Putamen (tissue), 1 donor: Measurements from ENCODE around the gene ANTXR2.
"Not testable (repeated sequence)": the region's sequence is repeated elsewhere in the genome, so short reads cannot be mapped to it uniquely, and the experiment has no call there.

Experiments
- DNase-seq: peaks from one replicate; pipeline ENCODE4 v3.0.0-alpha.2; 2016; ENCODE audit warnings: low spot score

The ANTXR2 gene

DNA sequence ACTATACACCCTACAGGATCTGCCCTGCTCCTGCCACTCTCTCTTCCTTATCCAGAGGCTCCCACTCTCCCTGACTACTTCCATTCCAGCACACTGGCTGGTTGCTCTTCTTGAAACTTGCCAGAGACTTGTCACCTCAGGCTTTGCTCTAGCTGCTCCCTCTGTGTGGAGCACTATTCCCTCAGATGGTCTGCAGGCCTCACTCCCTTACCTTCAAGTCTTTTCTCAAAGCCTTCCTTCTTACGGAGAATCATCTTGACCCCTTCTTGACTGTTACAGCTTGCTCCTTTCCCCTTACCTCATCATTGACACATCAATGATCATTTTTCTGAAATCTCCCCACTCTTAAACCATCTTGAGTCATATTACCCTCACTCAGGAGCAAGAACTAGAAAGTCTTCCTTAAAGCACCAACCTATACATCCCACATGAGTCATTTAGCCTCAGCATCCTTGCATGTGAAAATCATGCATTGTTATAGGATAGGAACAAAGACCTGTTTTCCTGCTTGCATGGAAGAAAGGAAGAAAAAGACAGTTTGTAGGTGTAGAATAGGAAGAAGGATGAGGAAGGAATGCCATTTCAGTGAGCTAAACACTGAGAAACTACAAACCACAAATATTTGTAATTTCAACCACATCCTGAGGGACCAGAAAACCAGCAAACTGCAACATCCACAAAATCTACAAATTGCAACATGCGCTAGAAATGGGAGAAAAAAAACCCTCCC lies 55.7 kb downstream of the ANTXR2 start:
- no peak for DNase-seq

DNA sequence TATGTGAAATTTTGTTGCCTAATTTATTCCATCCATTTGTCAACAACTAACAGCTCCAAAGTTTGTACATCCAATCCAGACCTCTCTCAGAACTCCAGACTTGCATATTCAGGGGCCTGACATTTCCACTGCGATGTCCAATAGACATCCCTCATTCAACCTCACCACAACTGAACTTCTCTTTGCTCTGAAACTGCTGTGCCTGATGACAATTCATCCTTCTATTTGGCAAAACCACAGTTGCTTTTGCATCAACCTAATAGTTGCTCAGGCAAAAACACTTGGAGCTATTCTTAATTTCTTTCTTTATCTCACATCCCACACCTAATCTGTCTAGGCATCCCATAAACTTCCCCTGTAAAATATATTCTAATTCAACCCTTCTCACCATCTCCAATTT lies 56.5 kb downstream of the ANTXR2 start:
- no peak for DNase-seq

DNA sequence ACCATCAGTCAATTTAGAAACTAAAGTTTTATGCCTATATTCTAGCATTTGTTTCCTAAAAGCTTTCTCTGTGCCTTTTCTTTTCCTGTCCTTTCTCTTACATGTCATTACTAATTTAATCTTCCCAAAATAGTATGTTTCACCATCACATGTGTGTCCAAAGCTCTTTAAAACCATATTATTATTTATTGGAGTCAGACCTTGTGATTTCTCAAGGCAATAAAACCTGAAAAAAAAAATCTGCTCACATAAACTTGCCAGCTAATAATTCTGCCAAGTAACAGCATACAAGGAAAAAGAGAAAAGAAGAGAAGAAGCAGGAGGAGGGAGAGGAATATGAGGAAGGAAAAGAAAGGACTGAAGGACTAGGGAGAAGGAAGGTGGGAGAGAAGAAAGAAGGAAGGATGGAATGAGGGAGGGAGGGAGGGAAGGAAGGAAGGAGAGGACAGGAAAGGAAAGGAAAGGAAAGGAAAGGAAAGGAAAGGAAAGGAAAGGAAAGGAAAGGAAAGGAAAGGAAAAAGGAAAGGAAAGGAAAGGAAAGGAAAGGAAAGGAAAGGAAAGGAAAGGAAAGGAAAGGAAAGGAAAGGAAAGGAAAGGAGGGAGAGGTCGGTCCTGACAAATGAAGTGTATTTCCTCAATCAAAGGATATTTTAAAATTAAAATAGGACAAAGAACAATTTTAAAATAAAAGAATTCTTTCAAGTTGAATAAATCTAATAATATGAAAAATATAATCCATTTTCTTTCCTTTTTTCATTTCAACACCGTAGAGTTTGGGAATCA lies 57.4 kb downstream of the ANTXR2 start:
- no peak for DNase-seq

DNA sequence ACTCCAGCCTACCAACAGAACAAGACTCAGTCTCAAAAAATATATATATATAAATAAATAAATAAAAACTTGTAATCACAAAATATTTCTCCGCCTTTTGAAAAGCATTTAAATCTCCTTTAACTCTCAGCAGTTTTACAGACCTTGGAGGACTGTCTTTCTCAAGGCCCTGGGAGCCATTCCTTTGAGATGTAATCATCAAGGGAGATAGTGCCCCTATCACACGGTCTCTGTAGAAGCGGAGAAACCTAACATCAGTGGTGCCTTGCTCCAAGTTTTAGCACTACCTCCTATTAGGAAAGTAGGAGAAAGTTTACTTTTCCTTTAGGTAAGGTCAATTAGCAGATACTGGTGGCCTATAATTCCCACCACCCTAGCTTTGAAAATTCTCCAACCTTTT lies 58.5 kb downstream of the ANTXR2 start:
- DNase-seq = no peak

DNA sequence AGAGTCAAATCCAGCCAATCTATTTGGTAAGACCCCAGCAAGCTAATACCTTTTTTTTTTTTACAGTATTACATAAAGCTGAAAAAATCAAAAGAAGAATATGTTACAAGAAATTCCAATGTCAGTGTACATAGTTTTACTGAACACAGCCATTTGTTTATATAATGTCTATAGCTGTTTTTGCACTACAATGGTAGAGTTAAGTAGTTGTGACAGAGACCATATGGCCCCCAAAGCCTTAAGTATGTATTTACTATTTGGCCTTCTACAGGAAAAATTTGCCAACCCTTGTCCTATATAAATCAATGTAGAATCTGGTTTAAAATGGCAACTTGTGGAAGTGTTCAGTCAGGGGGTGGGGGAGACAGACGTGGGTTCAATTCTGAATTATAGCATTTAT lies 60.7 kb downstream of the ANTXR2 start:
- DNase-seq = no peak

DNA sequence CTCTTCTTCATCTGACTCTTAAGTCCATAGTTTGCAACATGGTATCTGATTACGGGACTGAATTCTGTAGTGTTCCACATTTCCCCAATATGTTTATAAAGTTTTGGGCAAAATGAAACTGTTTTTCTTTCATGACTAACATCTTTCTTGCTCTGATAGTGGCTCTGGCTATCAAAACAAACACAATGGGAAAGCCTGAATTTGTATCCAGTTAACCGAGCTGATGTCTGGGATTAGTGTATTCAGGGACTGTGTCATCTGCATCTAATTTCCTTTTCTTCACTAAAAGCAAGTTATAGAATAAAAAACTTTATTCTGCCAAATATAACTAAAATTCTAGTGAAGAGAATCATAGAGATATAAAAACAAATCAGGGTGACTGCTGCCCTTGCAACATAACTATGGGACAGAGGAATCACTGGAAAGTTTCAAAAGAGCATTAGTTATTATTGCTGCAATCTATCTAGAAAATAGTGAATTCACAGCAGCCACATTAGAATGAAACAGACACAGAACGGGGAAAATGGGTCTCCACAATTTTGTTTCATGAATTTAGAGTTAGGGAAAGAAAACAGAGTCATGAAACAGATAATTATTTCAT lies 61.3 kb downstream of the ANTXR2 start:
- no peak for DNase-seq

DNA sequence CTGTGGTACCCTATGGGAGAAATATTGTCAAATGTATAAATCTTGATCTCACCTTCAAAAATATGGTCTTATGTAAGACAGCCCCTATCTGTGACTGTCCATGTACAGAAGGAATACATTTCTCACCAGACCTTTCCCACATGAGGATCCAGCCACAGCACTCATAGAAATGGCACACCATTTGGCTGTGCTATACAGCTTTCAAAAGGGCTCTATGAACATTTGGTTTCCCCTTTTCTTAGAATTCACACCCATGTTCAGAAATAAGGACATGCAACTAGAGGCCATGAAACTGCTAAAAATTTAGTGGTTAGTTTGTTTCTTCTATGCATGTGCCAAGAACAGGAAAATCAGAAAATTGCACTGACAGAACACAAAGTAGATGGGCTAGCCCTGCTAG lies 62.7 kb downstream of the ANTXR2 start:
- DNase-seq = no peak

DNA sequence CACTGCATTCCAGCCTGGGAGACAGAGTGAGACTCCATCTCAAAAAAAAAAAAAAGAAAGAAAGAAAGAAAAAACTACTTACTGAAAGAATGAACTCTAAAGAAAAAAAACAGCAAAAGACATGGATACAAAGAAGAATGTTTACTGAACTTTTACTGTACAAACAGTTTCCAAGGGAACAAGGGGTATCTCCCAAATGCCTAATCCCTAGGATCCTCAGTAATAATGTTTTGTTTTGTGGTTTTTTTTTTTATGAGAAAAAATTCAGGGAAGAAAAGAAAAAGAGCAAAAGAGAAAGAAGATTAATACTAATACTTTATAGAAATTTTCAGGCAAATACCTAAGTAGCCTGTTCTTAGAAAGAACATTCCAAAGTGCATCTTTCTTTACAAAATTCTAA lies 63.2 kb downstream of the ANTXR2 start:
- DNase-seq = no peak

DNA sequence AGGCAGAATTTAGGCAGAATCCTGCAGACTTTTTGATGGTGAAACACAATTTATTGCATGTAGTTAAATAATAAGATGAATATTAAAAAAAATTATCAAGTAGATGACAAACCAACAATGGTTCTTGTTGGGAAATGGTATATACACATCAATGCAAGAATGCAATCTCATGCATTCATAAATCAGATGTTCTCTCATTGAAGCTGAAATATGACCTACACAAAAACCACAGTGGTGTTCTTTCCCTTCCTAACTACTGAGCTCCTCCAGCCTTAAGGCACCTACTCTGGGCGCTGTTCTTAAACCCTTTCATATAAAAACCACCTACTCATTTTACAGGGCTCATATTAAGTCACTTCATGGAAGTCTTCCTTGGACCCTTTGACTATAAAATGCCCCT lies 64.1 kb downstream of the ANTXR2 start:
- no peak for DNase-seq

DNA sequence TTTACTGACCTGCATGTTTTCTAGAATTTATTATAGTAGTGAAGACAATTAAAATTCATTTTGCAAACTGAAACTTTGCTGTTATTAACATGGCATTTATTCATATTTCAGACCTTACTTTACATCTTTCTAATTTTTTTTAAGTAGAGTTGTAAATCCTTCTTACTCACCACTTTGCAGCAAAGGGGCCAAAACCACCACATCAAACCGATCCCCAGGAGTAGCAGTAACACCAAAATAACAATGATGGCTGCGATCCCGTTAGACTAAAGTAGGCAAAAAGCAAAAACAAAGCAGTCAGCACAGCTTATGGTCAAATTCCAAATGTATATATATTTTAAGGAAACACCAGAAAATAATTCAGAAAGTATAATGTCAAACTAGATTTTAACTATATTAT lies 64.7 kb downstream of the ANTXR2 start:
- DNase-seq = no peak

DNA sequence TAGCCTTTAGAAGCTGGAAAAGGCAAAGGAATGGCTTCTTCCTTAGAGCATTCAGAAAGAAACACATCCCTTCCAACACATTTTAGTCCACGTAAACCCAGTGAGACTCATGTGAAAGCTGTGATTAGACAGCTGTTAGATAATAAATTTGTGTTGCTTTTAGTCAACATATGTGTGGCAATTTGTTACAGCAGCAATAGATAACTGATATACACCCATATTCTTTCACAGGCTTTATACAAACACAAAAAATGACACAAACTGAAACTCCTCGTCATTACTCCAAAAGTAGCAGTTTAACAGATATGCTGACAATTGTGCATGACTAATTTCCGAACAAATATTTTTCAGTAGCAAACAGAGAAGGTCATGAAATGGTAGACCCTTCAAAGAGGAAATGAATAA lies 65.3 kb downstream of the ANTXR2 start:
- DNase-seq = no peak

DNA sequence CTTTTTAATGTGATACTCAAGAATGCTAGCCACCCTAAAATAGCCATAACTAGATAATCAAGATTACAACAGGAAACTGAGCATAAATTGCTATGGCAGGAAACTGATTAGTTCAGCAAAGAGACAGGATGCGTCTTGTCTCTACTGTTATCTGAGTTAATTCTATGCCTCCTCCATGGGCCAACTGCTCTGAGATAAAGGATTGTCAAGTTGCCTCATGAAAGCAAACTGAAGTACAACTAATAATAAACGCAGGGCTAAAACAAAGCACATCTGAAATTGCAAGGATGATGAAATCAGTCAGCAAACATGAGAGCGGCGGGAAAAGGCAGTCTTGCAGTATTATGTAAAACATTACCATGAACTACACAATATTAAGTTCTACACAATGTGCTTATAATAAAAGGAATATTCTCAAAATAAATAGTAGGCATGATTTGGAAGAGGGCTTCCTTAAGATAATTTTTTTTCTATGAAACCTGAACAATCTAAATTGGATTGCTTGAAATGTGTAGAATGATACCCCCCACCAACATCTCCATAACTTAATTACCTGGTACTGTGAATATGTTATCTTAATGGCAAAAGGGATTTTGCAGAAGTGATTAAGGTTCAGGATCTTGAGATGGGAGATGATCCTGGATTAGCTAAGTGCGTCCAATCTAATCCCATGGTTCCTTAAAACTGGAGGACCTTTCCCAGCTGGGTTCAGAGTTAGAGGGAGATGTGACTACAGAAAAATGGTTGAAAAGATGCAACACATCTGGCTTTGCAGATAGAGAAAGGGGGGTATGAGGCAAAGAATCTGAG lies 65.9 kb downstream of the ANTXR2 start:
- DNase-seq = no peak

DNA sequence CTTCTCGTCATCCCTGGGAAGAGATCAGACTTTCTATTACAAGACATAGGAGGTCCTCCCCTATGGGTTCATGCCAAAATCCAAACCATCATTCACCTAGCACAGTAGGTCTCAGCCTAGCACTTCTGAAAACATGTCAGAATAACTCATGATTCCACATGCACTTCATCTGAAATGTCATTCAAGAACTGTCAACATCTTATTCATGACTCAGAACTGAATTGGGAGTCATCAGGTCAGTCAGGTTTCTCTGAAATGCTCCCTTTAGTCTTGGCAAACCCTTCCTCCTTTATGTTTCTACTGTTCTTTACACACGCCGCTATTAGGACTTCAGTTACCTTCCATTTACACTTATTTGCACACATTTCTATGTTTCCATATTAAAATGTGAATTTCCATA lies 67.2 kb downstream of the ANTXR2 start:
- no peak for DNase-seq

DNA sequence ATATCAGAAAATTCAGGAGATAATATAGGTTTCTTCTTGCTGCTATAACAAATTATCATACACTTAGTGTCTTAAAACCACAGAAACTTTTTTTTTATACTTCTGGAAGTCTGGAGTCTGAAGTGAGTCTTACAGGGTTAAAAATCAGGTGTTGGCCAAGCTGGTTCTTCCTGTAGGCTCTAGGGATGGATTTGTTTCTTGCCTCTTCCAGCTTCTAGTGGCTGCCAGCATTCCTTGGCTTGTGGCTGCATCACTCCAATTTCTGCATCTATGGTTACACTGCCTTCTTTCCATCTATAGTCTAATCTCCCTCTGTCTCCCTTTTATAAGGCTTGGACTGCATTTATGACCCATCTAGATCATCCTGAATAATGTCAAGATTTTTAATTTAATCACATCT lies 68.7 kb downstream of the ANTXR2 start:
- DNase-seq = no peak

DNA sequence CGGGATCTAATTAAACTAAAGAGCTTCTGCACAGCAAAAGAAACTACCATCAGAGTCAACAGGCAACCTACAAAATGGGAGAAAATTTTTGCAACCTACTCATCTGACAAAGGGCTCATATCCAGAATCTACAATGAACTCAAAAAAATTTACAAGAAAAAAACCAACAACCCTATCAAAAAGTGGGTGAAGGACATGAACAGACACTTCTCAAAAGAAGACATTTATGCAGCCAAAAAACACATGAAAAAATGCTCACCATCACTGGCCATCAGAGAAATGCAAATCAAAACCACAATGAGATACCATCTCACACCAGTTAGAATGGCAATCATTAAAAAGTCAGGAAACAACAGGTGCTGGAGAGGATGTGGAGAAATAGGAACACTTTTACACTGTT lies 70.5 kb downstream of the ANTXR2 start:
- DNase-seq = not testable (repeated sequence)

DNA sequence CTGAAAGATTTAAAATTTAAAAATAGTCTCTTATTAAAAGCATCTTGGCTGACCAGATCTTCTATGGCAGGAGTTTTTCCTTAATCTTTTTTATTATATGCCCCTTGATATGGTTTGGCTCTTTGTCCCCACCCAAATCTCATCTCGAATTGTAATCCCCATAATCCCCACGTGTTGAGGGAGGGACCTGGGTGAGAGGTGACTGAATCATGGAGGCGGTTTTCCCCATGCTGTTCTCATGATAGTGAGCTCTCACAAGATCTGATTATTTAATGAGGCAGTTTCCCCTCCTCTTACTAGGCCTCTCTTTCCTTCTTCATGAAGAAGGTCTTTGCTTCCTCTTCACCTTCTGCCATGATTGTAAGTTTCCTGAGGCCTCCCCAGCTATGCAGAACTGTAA lies 74.0 kb downstream of the ANTXR2 start:
- not testable (repeated sequence) for DNase-seq

DNA sequence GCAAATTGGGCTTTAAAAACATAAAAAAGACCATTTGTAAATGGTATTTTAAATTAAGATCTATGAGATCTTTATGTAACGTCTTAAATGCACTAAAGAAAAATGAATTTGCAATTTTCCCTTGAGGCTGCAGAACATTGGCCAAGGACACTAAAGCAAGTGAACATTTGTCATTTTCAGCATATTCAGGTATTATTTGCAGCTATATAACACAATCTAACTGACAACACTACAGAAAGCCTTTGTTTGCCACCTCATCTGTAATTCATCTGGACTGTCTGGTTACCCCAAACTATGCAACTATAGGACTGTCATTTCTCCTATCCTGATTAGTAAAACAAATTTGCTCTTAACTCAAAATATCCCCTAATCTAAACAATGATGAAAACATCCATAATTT lies 74.8 kb downstream of the ANTXR2 start:
- DNase-seq = no peak

DNA sequence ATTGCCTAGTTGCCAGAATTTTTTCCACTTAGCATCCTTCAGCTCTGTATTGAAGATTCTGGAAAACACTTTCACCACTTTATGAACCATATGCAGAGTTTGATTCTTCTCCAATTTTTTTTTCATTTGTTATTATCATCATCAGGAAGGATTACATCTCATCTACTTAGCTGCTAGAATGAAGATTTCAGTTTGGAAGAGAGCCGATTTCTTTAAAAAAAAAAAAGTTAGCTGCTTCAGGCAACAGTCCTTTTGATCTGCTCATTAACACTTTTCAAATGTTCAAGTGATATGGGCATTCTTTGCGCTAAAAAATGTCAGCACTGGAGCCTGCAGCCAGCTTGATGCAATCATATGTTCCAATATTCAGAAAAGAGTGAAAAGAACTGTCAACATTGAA lies 76.2 kb downstream of the ANTXR2 start:
- no peak for DNase-seq

DNA sequence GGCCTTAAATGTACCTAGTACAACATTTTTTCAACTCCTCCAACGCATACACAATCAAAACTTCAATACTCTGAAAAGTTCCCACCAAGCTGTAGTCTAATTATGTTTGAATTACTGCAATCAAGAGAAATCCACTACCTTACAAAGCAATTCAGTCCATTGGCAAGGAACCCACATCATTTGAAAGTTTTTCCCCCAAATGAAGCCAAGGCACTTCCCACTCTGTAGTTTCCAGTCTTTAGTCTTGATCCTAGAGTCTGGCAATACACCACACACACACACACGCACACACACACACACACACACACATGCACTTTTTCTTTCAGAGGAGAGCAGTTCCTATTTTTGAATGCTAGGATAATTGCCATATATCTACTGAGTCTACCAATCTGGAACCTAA lies 79.6 kb downstream of the ANTXR2 start:
- DNase-seq = peak; percentile 3

DNA sequence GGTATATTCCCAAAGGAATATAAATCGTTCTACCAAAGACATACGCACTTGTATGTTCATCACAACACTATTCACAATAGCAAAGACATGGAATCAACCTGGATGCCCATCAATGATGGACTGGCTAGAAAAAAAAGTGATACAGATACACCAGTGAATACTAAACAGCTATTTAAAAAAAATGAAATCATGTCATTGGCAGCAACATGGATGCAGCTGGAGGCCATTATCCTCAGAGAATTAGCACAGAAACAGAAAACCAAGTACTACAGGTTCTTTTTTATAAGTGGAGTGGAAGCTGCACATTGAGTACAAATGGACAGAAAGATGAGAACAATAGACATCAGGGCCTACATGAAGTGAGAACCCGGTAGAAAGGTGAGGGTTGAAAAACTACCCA lies 81.4 kb downstream of the ANTXR2 start:
- DNase-seq = no peak

DNA sequence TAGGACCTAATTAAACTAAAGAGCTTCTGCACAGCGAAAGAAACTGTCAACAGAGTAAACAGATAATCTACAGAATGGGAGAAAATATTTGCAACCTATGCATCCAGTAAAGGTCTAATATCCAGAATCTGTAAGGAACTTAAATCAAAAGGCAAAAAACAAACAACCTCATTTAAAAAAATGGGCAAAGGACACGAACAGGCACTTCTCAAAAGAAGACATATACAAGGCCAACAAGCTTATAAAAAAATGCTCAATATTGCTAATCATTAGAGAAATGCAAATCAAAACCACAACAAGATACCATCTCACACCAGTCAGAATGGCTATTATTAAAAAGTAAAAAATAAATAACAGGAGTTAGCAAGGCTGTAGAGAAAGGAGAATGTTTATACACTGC lies 81.9 kb downstream of the ANTXR2 start:
- not testable (repeated sequence) for DNase-seq

DNA sequence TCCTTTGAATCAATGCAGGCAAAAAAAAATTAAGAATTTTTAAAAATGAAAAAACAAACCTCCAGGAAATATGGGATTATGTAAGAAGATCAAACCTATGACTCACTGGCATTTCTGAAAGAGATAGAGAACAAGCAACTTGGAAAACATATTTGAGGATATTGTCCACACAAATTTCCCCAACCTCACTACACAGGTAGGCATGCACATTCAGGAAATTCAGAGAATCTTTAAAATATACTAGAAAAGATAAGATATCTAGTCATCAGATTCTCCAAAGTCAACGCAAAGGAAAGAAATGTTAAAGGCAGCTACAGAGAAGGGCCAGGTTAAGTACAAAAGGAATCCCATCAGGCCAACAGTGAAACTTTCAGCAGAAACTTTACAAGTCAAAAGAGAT lies 85.6 kb downstream of the ANTXR2 start:
- no peak for DNase-seq

DNA sequence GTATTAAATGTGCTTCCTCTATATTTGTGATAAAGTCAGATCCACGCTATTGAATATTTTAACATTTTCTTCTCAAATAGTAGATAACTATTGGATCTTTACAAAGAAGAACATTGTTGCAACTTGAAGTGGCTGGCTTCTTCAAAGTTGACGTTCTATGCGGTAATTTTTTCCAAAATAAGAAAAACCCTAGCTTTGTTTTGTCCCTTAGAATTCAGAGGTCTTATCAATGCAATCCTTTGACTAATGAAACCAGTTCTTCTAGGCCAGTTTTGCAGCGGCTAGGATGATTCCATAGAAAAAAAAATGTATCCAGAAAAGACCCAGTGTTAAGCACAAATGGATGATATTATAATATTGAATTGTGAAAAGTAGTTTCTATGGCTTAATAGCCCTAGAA lies 89.6 kb downstream of the ANTXR2 start:
- DNase-seq = no peak
